Lower lobe of right lung (tissue), 2 donors: ENCODE results near the gene ASB14. TPM values are rescaled to one million over a fixed set of nuclear protein-coding genes. Genes with fewer than 3 reads are reported as not detected.
"Not testable (repeated sequence)": the region's sequence is repeated elsewhere in the genome, so short reads cannot be mapped to it uniquely, and the experiment has no call there.

Experiments used
- ATAC-seq, 2 donors: fragments of 200-7000 bp; cut with Tn5 transposase; one replicate each; pipeline ENCODE4 v1.9.1; 2020 to 2022; ENCODE audit warnings: mild to moderate bottlenecking in 2 of 2, moderate library complexity in 2 of 2
- DNase-seq: peaks from one replicate; pipeline ENCODE4 v3.0.0-alpha.2; 2020
- H3K27ac ChIP-seq: fragments of 200-600 bp; one replicate; pipeline ENCODE4 v1.8.0; 2022
- H3K27me3 ChIP-seq: fragments of 200-600 bp; one replicate; pipeline ENCODE4 v1.8.0; 2022; ENCODE audit warnings: low read depth
- H3K36me3 ChIP-seq: fragments of 200-600 bp; one replicate; pipeline ENCODE4 v1.8.0; 2022; ENCODE audit warnings: mild to moderate bottlenecking
- H3K4me1 ChIP-seq: fragments of 200-600 bp; one replicate; pipeline ENCODE4 v1.8.0; 2022
- H3K4me3 ChIP-seq: fragments of 200-600 bp; one replicate; pipeline ENCODE4 v1.8.0; 2022; ENCODE audit warnings: mild to moderate bottlenecking
- H3K9me3 ChIP-seq: fragments of 200-600 bp; one replicate; pipeline ENCODE4 v1.8.0; 2022
- intact Hi-C: fragments of 100-400 bp; cut with DNase I; formaldehyde crosslinking; loops from one replicate; pipeline ENCODE4 v1.11.0; 2022
- long read RNA-seq: library from polyadenylated mRNA; unstranded; transcript quantifications from one replicate; pipeline ENCODE4 v2.0.0, GENCODE V29; 2021
- total RNA-seq: library from RNA; stranded (reverse); fragmentation: NEBNext Ultra II Directional; extraction: Animal tissue kit (Norgen Biotek cat#: 25700); gene quantifications from one replicate; pipeline ENCODE4 v1.2.1, GENCODE V29; 2021
- TF ChIP-seq, protein P1 (sequence below): fragments of 200-600 bp; IDR thresholded peaks from one replicate; pipeline ENCODE4 v1.8.0; 2022; ENCODE audit warnings: antibody characterized with exemption, mild to moderate bottlenecking
- donor health status: DM: no; HTN: yes; CAD: no; lungs with severe emphysema.

The ASB14 gene
- 0.50 TPM for total RNA-seq
- long read RNA-seq, partial matches to known transcripts = 0 of 1 reads
- long read RNA-seq, other reads (novel, unspliced or antisense) = 1 of 1 reads

DNA sequence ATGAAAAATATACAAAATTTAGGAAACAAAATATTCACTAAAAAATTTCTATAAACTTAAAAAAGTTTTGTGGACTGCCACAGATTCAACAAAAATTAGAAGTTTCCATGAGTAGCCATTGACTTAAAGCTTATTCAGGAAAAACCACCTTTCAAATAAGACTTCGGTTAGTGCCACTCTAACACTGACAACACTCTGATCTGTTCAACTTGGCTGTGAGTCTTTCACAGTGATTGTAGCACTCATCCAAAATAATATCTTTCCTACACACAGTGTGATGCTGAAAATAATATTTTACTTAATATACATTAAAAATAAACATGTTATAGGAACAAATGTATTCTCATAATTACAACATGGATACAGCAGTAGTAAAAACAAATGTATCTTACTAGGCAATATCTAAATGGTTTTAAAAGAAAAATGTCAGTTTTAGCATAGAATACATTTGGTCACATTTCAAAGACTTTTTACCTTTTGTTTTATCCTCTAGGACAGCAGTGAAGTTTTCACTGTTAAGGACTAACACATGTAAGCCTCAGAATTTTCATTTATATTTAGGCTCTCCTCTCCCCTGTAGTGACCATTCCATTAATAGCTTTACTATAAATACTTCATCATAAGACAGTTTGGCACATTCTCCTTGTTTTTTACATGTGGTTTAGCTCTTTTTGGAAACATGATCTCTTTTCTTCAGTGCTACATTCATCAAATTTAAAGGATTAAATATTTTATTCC lies at the start of gene ASB14:
Gene ASB14, minus strand, starts transcription at position 527 of the 738 bp plus-strand sequence. CDS start 652 bp downstream, outside the sequence.
- no peak for DNase-seq
- ATAC-seq = no peak
- Histone ChIP-seq H3K4me1 (no peaks in the 10 kb centered on the region), H3K27me3 (no peaks in the 10 kb centered on the region), H3K36me3 (no peaks in the 10 kb centered on the region), H3K4me3 (no peak within 1 kb of the TSS), H3K9me3 (no peaks in the 10 kb centered on the region), H3K27ac (no peak within 1 kb of the TSS)
- TF ChIP-seq, protein P1, sequence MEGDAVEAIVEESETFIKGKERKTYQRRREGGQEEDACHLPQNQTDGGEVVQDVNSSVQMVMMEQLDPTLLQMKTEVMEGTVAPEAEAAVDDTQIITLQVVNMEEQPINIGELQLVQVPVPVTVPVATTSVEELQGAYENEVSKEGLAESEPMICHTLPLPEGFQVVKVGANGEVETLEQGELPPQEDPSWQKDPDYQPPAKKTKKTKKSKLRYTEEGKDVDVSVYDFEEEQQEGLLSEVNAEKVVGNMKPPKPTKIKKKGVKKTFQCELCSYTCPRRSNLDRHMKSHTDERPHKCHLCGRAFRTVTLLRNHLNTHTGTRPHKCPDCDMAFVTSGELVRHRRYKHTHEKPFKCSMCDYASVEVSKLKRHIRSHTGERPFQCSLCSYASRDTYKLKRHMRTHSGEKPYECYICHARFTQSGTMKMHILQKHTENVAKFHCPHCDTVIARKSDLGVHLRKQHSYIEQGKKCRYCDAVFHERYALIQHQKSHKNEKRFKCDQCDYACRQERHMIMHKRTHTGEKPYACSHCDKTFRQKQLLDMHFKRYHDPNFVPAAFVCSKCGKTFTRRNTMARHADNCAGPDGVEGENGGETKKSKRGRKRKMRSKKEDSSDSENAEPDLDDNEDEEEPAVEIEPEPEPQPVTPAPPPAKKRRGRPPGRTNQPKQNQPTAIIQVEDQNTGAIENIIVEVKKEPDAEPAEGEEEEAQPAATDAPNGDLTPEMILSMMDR = no peak
- intact Hi-C loops = no loop called here

DNA sequence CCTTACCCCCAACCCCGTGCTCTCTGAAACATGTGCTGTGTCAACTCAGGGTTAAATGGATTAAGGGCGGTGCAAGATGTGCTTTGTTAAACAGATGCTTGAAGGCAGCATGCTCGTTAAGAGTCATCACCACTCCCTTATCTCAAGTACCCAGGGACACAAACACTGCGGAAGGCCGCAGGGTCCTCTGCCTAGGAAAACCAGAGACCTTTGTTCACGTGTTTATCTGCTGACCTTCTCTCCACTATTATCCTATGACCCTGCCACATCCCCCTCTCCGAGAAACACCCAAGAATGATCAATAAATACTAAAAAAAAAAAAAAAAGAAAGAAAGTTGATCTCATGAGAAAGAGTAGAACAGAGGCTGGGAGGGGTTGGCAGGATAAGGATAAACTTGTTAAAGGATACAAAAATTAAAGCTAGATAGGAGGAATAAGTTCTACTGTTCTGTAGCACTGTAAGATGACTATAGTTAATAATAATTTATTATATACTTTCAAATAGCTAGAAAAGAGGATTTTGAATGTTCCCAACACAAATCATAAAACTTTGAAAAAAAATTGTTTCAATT lies 46.7 kb upstream of the ASB14 start:
- H3K27ac ChIP-seq, ATAC-seq, H3K27me3 ChIP-seq, H3K36me3 ChIP-seq, H3K4me1 ChIP-seq, DNase-seq, H3K9me3 ChIP-seq, H3K4me3 ChIP-seq, intact Hi-C loops: not testable (repeated sequence)

DNA sequence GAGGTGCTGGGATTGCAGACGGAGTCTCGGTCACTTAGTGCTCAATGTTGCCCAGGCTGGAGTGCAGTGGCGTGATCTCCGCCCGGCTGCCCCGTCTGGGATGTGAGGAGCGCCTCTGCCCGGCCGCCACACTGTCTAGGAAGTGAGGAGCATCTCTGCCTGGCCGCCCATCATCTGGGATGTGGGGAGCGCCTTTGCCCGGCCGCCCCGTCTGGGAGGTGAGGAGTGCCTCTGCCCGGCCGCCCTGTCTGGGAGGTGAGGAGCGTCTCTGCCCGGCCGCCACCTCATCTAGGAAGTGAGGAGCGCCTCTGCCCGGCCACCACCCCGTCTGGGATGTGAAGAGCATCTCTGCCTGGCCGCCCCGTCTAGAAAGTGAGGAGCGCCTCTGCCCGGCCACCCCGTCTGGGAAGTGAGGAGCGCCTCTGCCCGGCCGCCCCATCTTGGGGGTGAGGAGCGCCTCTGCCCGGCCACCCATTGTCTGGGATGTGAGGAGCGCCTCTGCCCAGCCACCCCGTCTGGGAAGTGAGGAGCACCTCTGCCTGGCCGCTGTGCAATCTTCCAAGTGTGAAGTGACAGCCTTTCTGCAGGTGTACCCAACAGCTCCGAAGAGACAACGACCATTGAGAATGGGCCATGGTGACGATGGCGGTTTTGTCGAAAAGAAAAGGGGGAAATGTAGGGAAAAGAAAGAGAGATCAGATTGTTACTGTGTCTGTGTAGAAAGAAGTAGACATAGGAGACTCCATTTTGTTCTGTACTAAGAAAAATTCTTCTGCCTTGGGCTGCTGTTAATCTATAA lies 46.0 kb upstream of the ASB14 start:
- H3K4me1 ChIP-seq, H3K4me3 ChIP-seq, H3K36me3 ChIP-seq, ATAC-seq, intact Hi-C loops, H3K9me3 ChIP-seq, H3K27me3 ChIP-seq, DNase-seq, H3K27ac ChIP-seq: not testable (repeated sequence)

DNA sequence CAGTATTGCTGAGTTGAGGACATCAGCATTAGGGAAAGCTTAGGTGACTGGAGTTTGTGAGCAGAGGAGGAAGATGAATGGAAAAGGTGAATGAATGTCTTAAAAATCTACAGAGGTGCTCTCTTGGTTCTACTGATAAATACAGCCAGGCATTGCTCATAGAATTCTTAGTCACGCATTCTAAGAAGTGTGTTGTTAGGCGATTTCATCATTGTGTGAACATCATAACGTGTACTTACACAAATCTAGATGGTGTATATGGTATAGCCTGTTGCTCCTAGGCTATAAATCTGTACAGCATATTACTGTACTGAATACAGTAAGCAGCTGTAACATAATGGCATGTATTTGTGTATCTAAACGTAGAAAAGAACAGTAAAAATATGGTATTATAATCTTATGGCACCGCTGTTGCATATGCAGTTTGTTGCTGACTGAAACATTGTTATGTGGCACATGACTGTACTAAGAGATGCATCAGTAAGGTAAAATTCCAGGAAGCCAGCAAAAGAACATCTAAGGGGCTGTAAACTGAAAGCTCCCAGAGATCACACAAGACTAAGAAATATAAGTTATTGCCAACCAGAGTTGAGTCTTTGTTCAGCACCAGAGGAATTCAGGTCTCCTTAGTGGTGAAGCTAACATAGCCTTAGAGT lies 42.9 kb upstream of the ASB14 start:
- Histone ChIP-seq H3K27me3 (no peaks in the 10 kb centered on the region), H3K36me3 (no peaks in the 10 kb centered on the region), H3K4me3 (no peak overlapping the region), H3K4me1 (no peaks in the 10 kb centered on the region), H3K9me3 (no peaks in the 10 kb centered on the region), H3K27ac (no peak overlapping the region)
- DNase-seq (no peak), ATAC-seq (no peak)
- intact Hi-C loops = no loop called here
- TF ChIP-seq, protein P1 = no peak

DNA sequence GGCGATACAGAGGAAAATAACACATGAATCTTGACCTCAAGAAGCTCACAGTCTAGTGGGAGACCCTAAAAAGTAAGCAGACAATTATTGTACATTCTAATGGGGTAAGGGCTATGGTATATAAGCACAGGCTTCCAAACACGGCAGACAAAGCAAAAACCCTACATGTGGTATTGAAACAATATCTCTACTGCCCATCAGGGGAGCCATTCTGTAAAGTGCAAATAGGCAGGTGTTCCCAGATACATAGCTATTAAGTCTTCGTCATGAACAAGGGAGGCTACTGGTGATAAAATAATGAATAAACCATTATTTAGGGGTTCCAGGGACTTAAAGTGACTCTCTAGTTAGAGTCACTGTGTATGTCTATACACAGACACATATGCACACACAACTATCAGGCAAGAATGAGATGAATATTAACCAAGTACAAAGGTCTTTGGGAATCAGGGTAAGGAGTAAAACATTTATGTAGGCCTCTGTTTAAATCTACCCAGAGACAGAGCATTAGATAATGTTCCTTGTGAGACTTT lies 38.7 kb upstream of the ASB14 start:
- Histone ChIP-seq H3K27ac (no peak overlapping the region), H3K4me3 (no peak overlapping the region), H3K36me3 (no peaks in the 10 kb centered on the region), H3K4me1 (no peaks in the 10 kb centered on the region), H3K9me3 (no peaks in the 10 kb centered on the region), H3K27me3 (no peaks in the 10 kb centered on the region)
- TF ChIP-seq, protein P1 = no peak
- no peak for ATAC-seq
- DNase-seq = no peak
- intact Hi-C loops = no loop called here

DNA sequence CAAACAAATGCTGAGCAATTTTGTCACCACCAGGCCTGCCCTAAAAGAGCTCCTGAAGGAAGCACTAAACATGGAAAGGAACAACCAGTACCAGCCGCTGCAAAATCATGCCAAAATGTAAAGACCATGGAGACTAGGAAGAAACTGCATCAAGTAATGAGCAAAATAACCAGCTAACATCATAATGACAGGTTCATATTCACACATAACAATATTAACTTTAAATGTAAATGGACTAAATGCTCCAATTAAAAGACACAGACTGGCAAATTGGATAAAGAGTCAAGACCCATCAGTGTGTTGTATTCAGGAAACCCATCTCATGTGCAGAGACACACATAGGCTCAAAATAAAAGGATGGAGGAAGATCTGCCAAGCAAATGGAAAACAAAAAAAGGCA lies 34.0 kb upstream of the ASB14 start:
- H3K4me1 ChIP-seq, H3K27ac ChIP-seq, intact Hi-C loops, DNase-seq, ATAC-seq, H3K9me3 ChIP-seq, H3K4me3 ChIP-seq, H3K27me3 ChIP-seq, H3K36me3 ChIP-seq: not testable (repeated sequence)
